ENCODE measurements around the gene C5orf15. TPM values are rescaled to one million over a fixed set of nuclear protein-coding genes. Genes with fewer than 3 reads are reported as not detected.

C5orf15 gene
- total RNA-seq, 4 donors from 2014 or later, result 36.5 to 91.7 (median 45.6) TPM

- H3K36me3 ChIP-seq, result no peaks in the 10 kb centered on the region
- H3K4me1 ChIP-seq, result peaks cover 7 to 28% (median 15%) of the 10 kb centered on the region in 4 donors
- intact Hi-C loops (cut with DNase I; ENCODE audit: low total_unique reads), result no loop called here
- H3K9me3 ChIP-seq, result no peaks in the 10 kb centered on the region
- TF ChIP-seq POLR2AphosphoS5 (IDR thresholded peaks at IDR 0.05) (no peak), POLR2A (IDR thresholded peaks at IDR 0.05) (no peak), CTCF (IDR thresholded peaks at IDR 0.05) (no peak), EP300 (IDR thresholded peaks at IDR 0.05; ENCODE audit: low read depth) (no peak)
- 95 to 99% methylated on average over 10 of the region's 10 CpGs for WGBS, 2 donors (ENCODE audit: low coverage in 1 of 2)
- no peaks in the 10 kb centered on the region for H3K27me3 ChIP-seq
- in situ Hi-C loops (cut with MboI; ENCODE audit: low pct_ligation_motif_present in 1 of 4, low pct_unique_long_range_greater_than_20kb in 1 of 4, low sequenced_read_pairs in 3 of 4), result no loop called here
- no peak overlapping the region for H3K27ac ChIP-seq
- no peak for DNase-seq
- H3K4me3 ChIP-seq, result no peak overlapping the region
These were observed 2.3 kb downstream of the C5orf15 start for GRCh38 chr5:133966090-133966489.

GRCh38 chr5:133963493-133964128 is 4.8 kb downstream of the C5orf15 start:
- no peak for DNase-seq
- no peak overlapping the region for H3K27ac ChIP-seq
- no peak overlapping the region for H3K4me3 ChIP-seq
- H3K27me3 ChIP-seq, result no peaks in the 10 kb centered on the region
- intact Hi-C loops (cut with DNase I; ENCODE audit: low total_unique reads) (no loop called here), in situ Hi-C loops (cut with MboI; ENCODE audit: low pct_ligation_motif_present in 1 of 4, low pct_unique_long_range_greater_than_20kb in 1 of 4, low sequenced_read_pairs in 3 of 4) (no loop called here)
- 100% methylated on average over 2 of the region's 2 CpGs for WGBS, 2 donors (ENCODE audit: low coverage in 1 of 2)
- H3K36me3 ChIP-seq, result peaks cover 0 to 5% (median 0%) of the 10 kb centered on the region in 4 donors
- TF ChIP-seq POLR2A (IDR thresholded peaks at IDR 0.05) (no peak), CTCF (IDR thresholded peaks at IDR 0.05) (no peak), POLR2AphosphoS5 (IDR thresholded peaks at IDR 0.05) (no peak), EP300 (IDR thresholded peaks at IDR 0.05; ENCODE audit: low read depth) (no peak)
- H3K4me1 ChIP-seq, result peaks cover 7 to 15% (median 9%) of the 10 kb centered on the region in 4 donors
- H3K9me3 ChIP-seq, result no peaks in the 10 kb centered on the region

GRCh38 chr5:133962801-133963476 is 5.5 kb downstream of the C5orf15 start:
- intact Hi-C loops (cut with DNase I; ENCODE audit: low total_unique reads) (no loop called here), in situ Hi-C loops (cut with MboI; ENCODE audit: low pct_ligation_motif_present in 1 of 4, low pct_unique_long_range_greater_than_20kb in 1 of 4, low sequenced_read_pairs in 3 of 4) (no loop called here)
- TF ChIP-seq POLR2AphosphoS5 (IDR thresholded peaks at IDR 0.05) (no peak), EP300 (IDR thresholded peaks at IDR 0.05; ENCODE audit: low read depth) (no peak), POLR2A (IDR thresholded peaks at IDR 0.05) (no peak), CTCF (IDR thresholded peaks at IDR 0.05) (no peak)
- H3K4me3 ChIP-seq, result no peak overlapping the region
- H3K27me3 ChIP-seq, result no peaks in the 10 kb centered on the region
- no peak overlapping the region for H3K27ac ChIP-seq
- H3K4me1 ChIP-seq, result peaks cover 7 to 15% (median 9%) of the 10 kb centered on the region in 4 donors
- WGBS, 2 donors (ENCODE audit: low coverage in 1 of 2), result 72% methylated on average over 2 of the region's 2 CpGs
- DNase-seq, result no peak
- H3K36me3 ChIP-seq, result peaks cover 0 to 5% (median 0%) of the 10 kb centered on the region in 4 donors
- no peaks in the 10 kb centered on the region for H3K9me3 ChIP-seq

GRCh38 chr5:133962131-133962530 is 6.3 kb downstream of the C5orf15 start:
- in situ Hi-C loops (cut with MboI; ENCODE audit: low pct_ligation_motif_present in 1 of 4, low pct_unique_long_range_greater_than_20kb in 1 of 4, low sequenced_read_pairs in 3 of 4) (no loop called here), intact Hi-C loops (cut with DNase I; ENCODE audit: low total_unique reads) (no loop called here)
- H3K36me3 ChIP-seq, result peaks cover 0 to 5% (median 0%) of the 10 kb centered on the region in 4 donors
- no peaks in the 10 kb centered on the region for H3K27me3 ChIP-seq
- peaks cover 2 to 10% (median 3%) of the 10 kb centered on the region in 4 donors for H3K4me1 ChIP-seq
- no peaks in the 10 kb centered on the region for H3K9me3 ChIP-seq
- H3K27ac ChIP-seq, result no peak overlapping the region
- no peak overlapping the region for H3K4me3 ChIP-seq
- WGBS, 2 donors (ENCODE audit: low coverage in 1 of 2), result 75 to 90% methylated on average over 2 of the region's 2 CpGs
- no peak for TF ChIP-seq CTCF (IDR thresholded peaks at IDR 0.05)
- no peak for TF ChIP-seq POLR2A (IDR thresholded peaks at IDR 0.05)
- no peak for TF ChIP-seq EP300 (IDR thresholded peaks at IDR 0.05; ENCODE audit: low read depth)
- no peak for TF ChIP-seq POLR2AphosphoS5 (IDR thresholded peaks at IDR 0.05)
- DNase-seq, result no peak

Measured in transverse colon (tissue), 4 donors.